GM12892 (cell line): ENCODE measurements around the gene NDUFA3.
"Not testable (repeated sequence)": the region's sequence is repeated elsewhere in the genome, so short reads cannot be mapped to it uniquely, and the experiment has no call there.

Experiments used
- DNase-seq: peaks from one replicate; pipeline ENCODE4 v3.0.0; 2011; ENCODE audit not compliant: insufficient read length
- FAIRE-seq: peaks from 2 replicates; lab custom pipeline; 2011; peaks lifted over from hg19 to GRCh38; lab: Jason Lieb, UNC
- POLR2A ChIP-seq: IDR thresholded peaks from 2 replicates; pipeline ENCODE4 v1.6.1; 2011; ENCODE audit warnings: low read depth, low read length, control low read depth
- POLR2AphosphoS5 ChIP-seq: IDR thresholded peaks from 2 replicates; pipeline ENCODE4 v1.6.1; 2011; ENCODE audit warnings: low read depth, low read length, control low read depth
- TAF1 ChIP-seq: IDR thresholded peaks from 2 replicates; pipeline ENCODE4 v1.6.1; 2011; ENCODE audit warnings: low read depth, mild to moderate bottlenecking, control low read depth, low read length, borderline replicate concordance

The NDUFA3 gene

GRCh38 chr19:54096617-54097106, 6.0 kb upstream of the NDUFA3 start:
- FAIRE-seq = no peak
- no peak for DNase-seq

GRCh38 chr19:54099190-54099902, 3.3 kb upstream of the NDUFA3 start:
- DNase-seq = no peak
- TF ChIP-seq POLR2AphosphoS5 (no peak), TAF1 (no peak), POLR2A (no peak)
- no peak for FAIRE-seq

More at GRCh38 chr19:54096617-54097106, 6.0 kb upstream of the NDUFA3 start:
- TF ChIP-seq POLR2AphosphoS5 (no peak), TAF1 (no peak), POLR2A (no peak)

GRCh38 chr19:54099903-54100255, 2.8 kb upstream of the NDUFA3 start:
- FAIRE-seq, DNase-seq: not testable (repeated sequence)

GRCh38 chr19:54100561-54100960, 2.1 kb upstream of the NDUFA3 start, which contains the start of gene OSCAR:
TSS of gene OSCAR (minus strand) at chr19:54100803. CDS start at chr19:54100792, 11 bp downstream.
- TF ChIP-seq TAF1 = no peak
- no peak for TF ChIP-seq POLR2A
- no peak for TF ChIP-seq POLR2AphosphoS5
- no peak for FAIRE-seq
- DNase-seq = no peak

GRCh38 chr19:54104998-54105715, 2.5 kb downstream of the NDUFA3 start:
- TF ChIP-seq POLR2A (no peak), POLR2AphosphoS5 (no peak), TAF1 (no peak)
- no peak for DNase-seq
- no peak for FAIRE-seq

- TF ChIP-seq TAF1 = no peak
- no peak for TF ChIP-seq POLR2A
- no peak for TF ChIP-seq POLR2AphosphoS5
- FAIRE-seq = no peak
- no peak for DNase-seq
These were observed 3.1 kb downstream of the NDUFA3 start for GRCh38 chr19:54105796-54106195.

GRCh38 chr19:54106716-54107115, 4.1 kb downstream of the NDUFA3 start:
- TF ChIP-seq POLR2A (no peak), POLR2AphosphoS5 (no peak), TAF1 (no peak)
- FAIRE-seq (no peak), DNase-seq (no peak)

- FAIRE-seq (no peak), DNase-seq (no peak)
- no peak for TF ChIP-seq POLR2AphosphoS5
- no peak for TF ChIP-seq POLR2A
- TF ChIP-seq TAF1 = no peak
These were observed 5.3 kb downstream of the NDUFA3 start for GRCh38 chr19:54107876-54108490.

- TF ChIP-seq POLR2AphosphoS5 (no peak), TAF1 (no peak), POLR2A (no peak)
- FAIRE-seq (no peak), DNase-seq (no peak)
These were observed 5.8 kb downstream of the NDUFA3 start for GRCh38 chr19:54108496-54108895.

GRCh38 chr19:54109651-54110050, 7.0 kb downstream of the NDUFA3 start:
- DNase-seq = no peak
- FAIRE-seq = no peak
- TF ChIP-seq POLR2A (no peak), TAF1 (no peak), POLR2AphosphoS5 (no peak)

- FAIRE-seq (peak; percentile 92), DNase-seq (no peak)
- TF ChIP-seq POLR2A = peak; percentile 33; the same call in 1 of the 2 replicates
- no peak for TF ChIP-seq TAF1
These were observed 11.9 kb downstream of the NDUFA3 start for GRCh38 chr19:54114340-54115108.
